Measurements from ENCODE around the gene CHST11. TPM values are rescaled to one million over a fixed set of nuclear protein-coding genes. Genes with fewer than 3 reads are reported as not detected.

The CHST11 gene
- total and polyA plus RNA-seq, 10 of the 15 experiments (the other 5 are each of a cell fraction or from before 2014, with no cell fraction given), result 1.9 to 38.1 (median 17.2) TPM

GRCh38 chr12:104656383-104656782 is 199.6 kb downstream of the CHST11 start:
- intact Hi-C loops (cut with micrococcal nuclease; ENCODE audit: unreplicated experiment), result no loop called here

More at GRCh38 chr12:104656383-104656782, 199.6 kb downstream of the CHST11 start:
- Histone ChIP-seq H3K9me3 (replicated peaks; ENCODE audit: control insufficient read depth, insufficient read depth, low read length) (no peaks in the 10 kb centered on the region), H3K79me2 (ENCODE audit: control insufficient read depth, insufficient read depth, low read length) (no peaks in the 10 kb centered on the region; the same call in 1 of the 2 replicates), H3K4me3 (no peak overlapping the region), H2AFZ (ENCODE audit: control insufficient read depth, low read depth, low read length) (no peak overlapping the region), H3K4me1 (ENCODE audit: control insufficient read depth, insufficient read depth, low read length) (peaks cover 4% of the 10 kb centered on the region), H3K9ac (ENCODE audit: control insufficient read depth, insufficient read depth, low read length) (no peak overlapping the region), H3K4me2 (ENCODE audit: control insufficient read depth, insufficient read depth) (no peak overlapping the region), H4K20me1 (ENCODE audit: control insufficient read depth, insufficient read depth) (no peaks in the 10 kb centered on the region), H3K27ac (ENCODE audit: control insufficient read depth, insufficient read depth) (no peak overlapping the region), H3K36me3 (ENCODE audit: control insufficient read depth in 2 of 2, insufficient read depth in 2 of 2, low read length in 1 of 2) (peaks cover 5% of the 10 kb centered on the region in 2 experiments; a peak in 3 of 4 replicates), H3K27me3 (replicated peaks in 1 of 2; ENCODE audit: control insufficient read depth in 2 of 2, insufficient read depth in 2 of 2, low read length in 1 of 2) (no peaks in the 10 kb centered on the region)
- POLR2A ChIA-PET, result no interaction called here
- 97% methylated on average over 10 of the region's 10 CpGs for WGBS (ENCODE audit: insufficient coverage, insufficient replicate concordance, low lambda C conversion rate, missing lambda C conversion rate)
- FAIRE-seq (no peak), ATAC-seq (no peak), DNase-seq (ENCODE audit: low read depth, low spot score) (no peak)
- BruUV-seq (replicated peaks), result no TSS peak
- RAD21 ChIA-PET (ENCODE audit: unreplicated experiment), result no interaction called here
- no peak for TF ChIP-seq ZNF24 (IDR thresholded peaks at IDR 0.05)
- no peak for TF ChIP-seq CHD2 (IDR thresholded peaks at IDR 0.05; ENCODE audit: borderline replicate concordance, low read depth, low read length)
- no peak for TF ChIP-seq ZNF217 (IDR thresholded peaks at IDR 0.05)
- no peak for TF ChIP-seq ASH2L (IDR thresholded peaks at IDR 0.05; ENCODE audit: borderline replicate concordance, low read depth)
- TF ChIP-seq POLR2AphosphoS5 (IDR thresholded peaks at IDR 0.05; ENCODE audit: low read length), result no peak
- no peak for TF ChIP-seq EED (IDR thresholded peaks at IDR 0.05; ENCODE audit: low read depth)
- TF ChIP-seq, protein P1, sequence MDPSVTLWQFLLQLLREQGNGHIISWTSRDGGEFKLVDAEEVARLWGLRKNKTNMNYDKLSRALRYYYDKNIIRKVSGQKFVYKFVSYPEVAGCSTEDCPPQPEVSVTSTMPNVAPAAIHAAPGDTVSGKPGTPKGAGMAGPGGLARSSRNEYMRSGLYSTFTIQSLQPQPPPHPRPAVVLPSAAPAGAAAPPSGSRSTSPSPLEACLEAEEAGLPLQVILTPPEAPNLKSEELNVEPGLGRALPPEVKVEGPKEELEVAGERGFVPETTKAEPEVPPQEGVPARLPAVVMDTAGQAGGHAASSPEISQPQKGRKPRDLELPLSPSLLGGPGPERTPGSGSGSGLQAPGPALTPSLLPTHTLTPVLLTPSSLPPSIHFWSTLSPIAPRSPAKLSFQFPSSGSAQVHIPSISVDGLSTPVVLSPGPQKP (IDR thresholded peaks at IDR 0.05; ENCODE audit: low read depth, low read length), result no peak
- TF ChIP-seq, protein P2, sequence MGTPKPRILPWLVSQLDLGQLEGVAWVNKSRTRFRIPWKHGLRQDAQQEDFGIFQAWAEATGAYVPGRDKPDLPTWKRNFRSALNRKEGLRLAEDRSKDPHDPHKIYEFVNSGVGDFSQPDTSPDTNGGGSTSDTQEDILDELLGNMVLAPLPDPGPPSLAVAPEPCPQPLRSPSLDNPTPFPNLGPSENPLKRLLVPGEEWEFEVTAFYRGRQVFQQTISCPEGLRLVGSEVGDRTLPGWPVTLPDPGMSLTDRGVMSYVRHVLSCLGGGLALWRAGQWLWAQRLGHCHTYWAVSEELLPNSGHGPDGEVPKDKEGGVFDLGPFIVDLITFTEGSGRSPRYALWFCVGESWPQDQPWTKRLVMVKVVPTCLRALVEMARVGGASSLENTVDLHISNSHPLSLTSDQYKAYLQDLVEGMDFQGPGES (IDR thresholded peaks at IDR 0.05), result no peak
- TF ChIP-seq, protein P3, sequence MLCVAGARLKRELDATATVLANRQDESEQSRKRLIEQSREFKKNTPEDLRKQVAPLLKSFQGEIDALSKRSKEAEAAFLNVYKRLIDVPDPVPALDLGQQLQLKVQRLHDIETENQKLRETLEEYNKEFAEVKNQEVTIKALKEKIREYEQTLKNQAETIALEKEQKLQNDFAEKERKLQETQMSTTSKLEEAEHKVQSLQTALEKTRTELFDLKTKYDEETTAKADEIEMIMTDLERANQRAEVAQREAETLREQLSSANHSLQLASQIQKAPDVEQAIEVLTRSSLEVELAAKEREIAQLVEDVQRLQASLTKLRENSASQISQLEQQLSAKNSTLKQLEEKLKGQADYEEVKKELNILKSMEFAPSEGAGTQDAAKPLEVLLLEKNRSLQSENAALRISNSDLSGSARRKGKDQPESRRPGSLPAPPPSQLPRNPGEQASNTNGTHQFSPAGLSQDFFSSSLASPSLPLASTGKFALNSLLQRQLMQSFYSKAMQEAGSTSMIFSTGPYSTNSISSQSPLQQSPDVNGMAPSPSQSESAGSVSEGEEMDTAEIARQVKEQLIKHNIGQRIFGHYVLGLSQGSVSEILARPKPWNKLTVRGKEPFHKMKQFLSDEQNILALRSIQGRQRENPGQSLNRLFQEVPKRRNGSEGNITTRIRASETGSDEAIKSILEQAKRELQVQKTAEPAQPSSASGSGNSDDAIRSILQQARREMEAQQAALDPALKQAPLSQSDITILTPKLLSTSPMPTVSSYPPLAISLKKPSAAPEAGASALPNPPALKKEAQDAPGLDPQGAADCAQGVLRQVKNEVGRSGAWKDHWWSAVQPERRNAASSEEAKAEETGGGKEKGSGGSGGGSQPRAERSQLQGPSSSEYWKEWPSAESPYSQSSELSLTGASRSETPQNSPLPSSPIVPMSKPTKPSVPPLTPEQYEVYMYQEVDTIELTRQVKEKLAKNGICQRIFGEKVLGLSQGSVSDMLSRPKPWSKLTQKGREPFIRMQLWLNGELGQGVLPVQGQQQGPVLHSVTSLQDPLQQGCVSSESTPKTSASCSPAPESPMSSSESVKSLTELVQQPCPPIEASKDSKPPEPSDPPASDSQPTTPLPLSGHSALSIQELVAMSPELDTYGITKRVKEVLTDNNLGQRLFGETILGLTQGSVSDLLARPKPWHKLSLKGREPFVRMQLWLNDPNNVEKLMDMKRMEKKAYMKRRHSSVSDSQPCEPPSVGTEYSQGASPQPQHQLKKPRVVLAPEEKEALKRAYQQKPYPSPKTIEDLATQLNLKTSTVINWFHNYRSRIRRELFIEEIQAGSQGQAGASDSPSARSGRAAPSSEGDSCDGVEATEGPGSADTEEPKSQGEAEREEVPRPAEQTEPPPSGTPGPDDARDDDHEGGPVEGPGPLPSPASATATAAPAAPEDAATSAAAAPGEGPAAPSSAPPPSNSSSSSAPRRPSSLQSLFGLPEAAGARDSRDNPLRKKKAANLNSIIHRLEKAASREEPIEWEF (IDR thresholded peaks at IDR 0.05; ENCODE audit: insufficient replicate concordance, low read depth, low read length), result no peak
- no peak for TF ChIP-seq NRF1 (conservative IDR thresholded peaks at IDR 0.05; ENCODE audit: low read depth, low read length)
- TF ChIP-seq MYB (IDR thresholded peaks at IDR 0.05; ENCODE audit: borderline replicate concordance, low read depth, low read length), result no peak
- CTCF ChIA-PET, result interaction anchor here (0.7 to 1.1 kb wide), 2 partner anchors 13 kb away, joined by 3 to 4 read pairs; no protein-coding TSS in a partner anchor
- SMC1A ChIA-PET (ENCODE audit: uncharacterized antibody, unreplicated experiment), result interaction anchor here (2.0 to 2.1 kb wide), 2 partner anchors 11 to 13 kb away, joined by 4 to 7 read pairs; no protein-coding TSS in a partner anchor
- in situ Hi-C loops (cut with MboI), result no loop called here
